Astrocyte (in vitro differentiated cells and primary cell): ENCODE measurements around the gene NTM. TPM values are rescaled to one million over a fixed set of nuclear protein-coding genes. Genes with fewer than 3 reads are reported as not detected.

Source experiments
- DNase-seq: peaks from one replicate; pipeline ENCODE4 v3.0.0-alpha.2; 2010; ENCODE audit warnings: low read depth
- FAIRE-seq: peaks from 2 replicates; lab custom pipeline; 2011; peaks lifted over from hg19 to GRCh38; lab: Jason Lieb, UNC
- H2AFZ ChIP-seq: 2 replicates; pipeline ENCODE4 v1.6.0; 2012; ENCODE audit warnings: low read depth, low read length, inconsistent platforms
- H3K27ac ChIP-seq: 2 replicates; pipeline ENCODE4 v1.5.1; 2011; ENCODE audit warnings: low read depth, low read length, inconsistent platforms
- H3K27me3 ChIP-seq: 2 replicates; pipeline ENCODE4 v1.6.0; 2011; ENCODE audit warnings: low read length, inconsistent platforms; ENCODE audit not compliant: insufficient read depth
- H3K36me3 ChIP-seq: 2 replicates; pipeline ENCODE4 v1.5.1; 2011; ENCODE audit warnings: low read length, inconsistent platforms; ENCODE audit not compliant: insufficient read depth
- H3K4me1 ChIP-seq: 2 replicates; pipeline ENCODE4 v1.5.1; 2011; ENCODE audit warnings: low read length, inconsistent platforms; ENCODE audit not compliant: insufficient read depth
- H3K4me2 ChIP-seq: 2 replicates; pipeline ENCODE4 v1.6.0; 2012; ENCODE audit warnings: low read length, inconsistent platforms
- H3K4me3 ChIP-seq: 2 replicates; pipeline ENCODE4 v1.5.1; 2011; ENCODE audit warnings: low read depth, mild to moderate bottlenecking, low read length, inconsistent platforms; ENCODE audit not compliant: insufficient read depth
- H3K79me2 ChIP-seq: 2 replicates; pipeline ENCODE4 v1.6.0; 2012; ENCODE audit warnings: mild to moderate bottlenecking, low read length, inconsistent platforms; ENCODE audit not compliant: insufficient read depth
- H3K9ac ChIP-seq: 2 replicates; pipeline ENCODE4 v1.6.0; 2012; ENCODE audit warnings: mild to moderate bottlenecking, low read length, inconsistent platforms
- H3K9me3 ChIP-seq: 2 replicates; pipeline ENCODE4 v1.5.1; 2012; ENCODE audit warnings: low read depth, mild to moderate bottlenecking, low read length, inconsistent platforms; ENCODE audit not compliant: insufficient read depth
- H4K20me1 ChIP-seq: 2 replicates; pipeline ENCODE4 v1.6.0; 2012; ENCODE audit warnings: low read length, inconsistent platforms; ENCODE audit not compliant: insufficient read depth
- H3K27ac Mint-ChIP-seq: one replicate; pipeline ENCODE4 v1.8.0; 2021; ENCODE audit warnings: mild to moderate bottlenecking, mixed read lengths; ENCODE audit not compliant: unreplicated experiment
- H3K27me3 Mint-ChIP-seq: one replicate; pipeline ENCODE4 v1.8.0; 2021; ENCODE audit warnings: low read depth, mixed read lengths; ENCODE audit not compliant: unreplicated experiment
- H3K36me3 Mint-ChIP-seq: one replicate; pipeline ENCODE4 v1.8.0; 2021; ENCODE audit warnings: low read depth, mixed read lengths; ENCODE audit not compliant: unreplicated experiment
- H3K4me1 Mint-ChIP-seq: one replicate; pipeline ENCODE4 v1.8.0; 2021; ENCODE audit warnings: low read depth, mixed read lengths; ENCODE audit not compliant: unreplicated experiment
- H3K4me3 Mint-ChIP-seq: one replicate; pipeline ENCODE4 v1.8.0; 2021; ENCODE audit warnings: mild to moderate bottlenecking, moderate library complexity, mixed read lengths; ENCODE audit not compliant: unreplicated experiment
- H3K9me3 Mint-ChIP-seq: one replicate; pipeline ENCODE4 v1.8.0; 2021; ENCODE audit warnings: mild to moderate bottlenecking, mixed read lengths; ENCODE audit not compliant: unreplicated experiment
- CTCF ChIP-seq: IDR thresholded peaks from 2 replicates; pipeline ENCODE4 v1.5.1; 2011; ENCODE audit warnings: low read depth, mild to moderate bottlenecking, inconsistent platforms, low read length, moderate library complexity; ENCODE audit not compliant: insufficient read depth
- EZH2 ChIP-seq: IDR thresholded peaks from 2 replicates; pipeline ENCODE4 v1.6.1; 2012; ENCODE audit warnings: mild to moderate bottlenecking, low read length, inconsistent platforms; ENCODE audit not compliant: insufficient read depth
- total RNA-seq: library from RNA; stranded (reverse); gene quantifications from 2 replicates; pipeline ENCODE4 v1.2.1, GENCODE V29; 2021

NTM gene
- total RNA-seq, 1 donor from 2014 or later, result 98.2 TPM

- no peaks in the 10 kb centered on the region for H3K79me2 ChIP-seq
- FAIRE-seq (no peak), DNase-seq (no peak)
- Mint-ChIP-seq H3K36me3 (no peaks in the 10 kb centered on the region), H3K9me3 (no peaks in the 10 kb centered on the region), H3K4me3 (no peak overlapping the region), H3K4me1 (no peaks in the 10 kb centered on the region), H3K27me3 (no peaks in the 10 kb centered on the region), H3K27ac (no peak overlapping the region)
- H4K20me1 ChIP-seq, result no peaks in the 10 kb centered on the region
- H3K4me2 ChIP-seq, result no peak overlapping the region
- H2AFZ ChIP-seq, result no peak overlapping the region
- H3K27ac ChIP-seq, result no peak overlapping the region
- no peaks in the 10 kb centered on the region for H3K9me3 ChIP-seq
- no peaks in the 10 kb centered on the region for H3K27me3 ChIP-seq
- H3K4me1 ChIP-seq, result no peaks in the 10 kb centered on the region
- no peaks in the 10 kb centered on the region for H3K36me3 ChIP-seq
- H3K9ac ChIP-seq, result no peak overlapping the region
- TF ChIP-seq EZH2 (no peak), CTCF (no peak)
- H3K4me3 ChIP-seq, result no peak overlapping the region
These were observed 461.7 kb downstream of the NTM start for GRCh38 chr11:131832079-131832478.

- Mint-ChIP-seq H3K4me1 (no peaks in the 10 kb centered on the region), H3K27me3 (no peaks in the 10 kb centered on the region), H3K27ac (no peak overlapping the region), H3K9me3 (no peaks in the 10 kb centered on the region), H3K4me3 (no peak overlapping the region), H3K36me3 (no peaks in the 10 kb centered on the region)
- no peak overlapping the region for H3K9ac ChIP-seq
- TF ChIP-seq CTCF (no peak), EZH2 (no peak)
- H2AFZ ChIP-seq, result no peak overlapping the region
- H3K4me2 ChIP-seq, result no peak overlapping the region
- no peaks in the 10 kb centered on the region for H3K36me3 ChIP-seq
- H3K27me3 ChIP-seq, result no peaks in the 10 kb centered on the region
- DNase-seq (no peak), FAIRE-seq (no peak)
- H3K9me3 ChIP-seq, result no peaks in the 10 kb centered on the region
- H3K4me1 ChIP-seq, result no peaks in the 10 kb centered on the region
- H3K79me2 ChIP-seq, result no peaks in the 10 kb centered on the region
- H3K27ac ChIP-seq, result no peak overlapping the region
- H3K4me3 ChIP-seq, result no peak overlapping the region
- no peaks in the 10 kb centered on the region for H4K20me1 ChIP-seq
These were observed 463.0 kb downstream of the NTM start for GRCh38 chr11:131833366-131833765.

GRCh38 chr11:131837562-131837961 lies 467.1 kb downstream of the NTM start:
- no peak overlapping the region for H3K4me2 ChIP-seq
- H3K4me1 ChIP-seq, result no peaks in the 10 kb centered on the region
- H3K79me2 ChIP-seq, result no peaks in the 10 kb centered on the region
- no peak overlapping the region for H2AFZ ChIP-seq
- FAIRE-seq (no peak), DNase-seq (no peak)
- TF ChIP-seq CTCF (no peak), EZH2 (no peak)
- H3K4me3 Mint-ChIP-seq, result no peak overlapping the region
- H3K27me3 Mint-ChIP-seq, result peaks cover 7% of the 10 kb centered on the region
- H3K9ac ChIP-seq, result no peak overlapping the region
- no peaks in the 10 kb centered on the region for H3K27me3 ChIP-seq
- H4K20me1 ChIP-seq, result no peaks in the 10 kb centered on the region
- H3K27ac Mint-ChIP-seq, result no peak overlapping the region
- H3K36me3 Mint-ChIP-seq, result no peaks in the 10 kb centered on the region
- H3K27ac ChIP-seq, result no peak overlapping the region
- H3K4me3 ChIP-seq, result no peak overlapping the region
- no peaks in the 10 kb centered on the region for H3K9me3 Mint-ChIP-seq
- H3K36me3 ChIP-seq, result no peaks in the 10 kb centered on the region
- peaks cover 1% of the 10 kb centered on the region for H3K4me1 Mint-ChIP-seq
- no peaks in the 10 kb centered on the region for H3K9me3 ChIP-seq
